SKM-1 treated with dmso at 0.1 percent for 144 hours (cell line): ENCODE data around the gene RRP1B.
A peak's percentile ranks its signal among the peaks of the same experiment; 100 is the strongest.
"Not testable (repeated sequence)": the region's sequence is repeated elsewhere in the genome, so short reads cannot be mapped to it uniquely, and the experiment has no call there.

Experiments used
- DNase-seq: peaks from one replicate; lab custom pipeline; 2025; ENCODE audit not compliant: unreplicated experiment; lab: John Stamatoyannopoulos, UW

The RRP1B gene

GRCh38 chr21:43659136-43660000 is at the start of gene RRP1B, which contains the start of gene HSF2BP:
Gene RRP1B, plus strand, starts transcription at chr21:43659560. Its CDS starts 105 bp downstream, at chr21:43659665.
Gene HSF2BP, minus strand, starts transcription at chr21:43659488. Its CDS starts 1,392 bp downstream, at chr21:43658096.
- DNase-seq = peak; percentile 81

GRCh38 chr21:43611598-43612369 is 47.6 kb upstream of the RRP1B start:
- DNase-seq = peak; percentile 8

- DNase-seq = no peak
Measured at GRCh38 chr21:43613755-43614638, 45.4 kb upstream of the RRP1B start.

GRCh38 chr21:43614839-43615238 is 44.5 kb upstream of the RRP1B start:
- no peak for DNase-seq

- DNase-seq = not testable (repeated sequence)
Measured at GRCh38 chr21:43616861-43617260, 42.5 kb upstream of the RRP1B start.

GRCh38 chr21:43618940-43619339 is 40.4 kb upstream of the RRP1B start:
- no peak for DNase-seq

GRCh38 chr21:43619344-43619743 is 40.0 kb upstream of the RRP1B start:
- DNase-seq = no peak

- DNase-seq = no peak
Measured at GRCh38 chr21:43619856-43620255, 39.5 kb upstream of the RRP1B start.

- no peak for DNase-seq
Measured at GRCh38 chr21:43622796-43623195, 36.6 kb upstream of the RRP1B start.

GRCh38 chr21:43623588-43623987 is 35.8 kb upstream of the RRP1B start:
- DNase-seq = no peak

- no peak for DNase-seq
Measured at GRCh38 chr21:43624339-43624738, 35.0 kb upstream of the RRP1B start.

- no peak for DNase-seq
Measured at GRCh38 chr21:43626390-43626789, 33.0 kb upstream of the RRP1B start.

GRCh38 chr21:43627527-43627926 is 31.8 kb upstream of the RRP1B start:
- no peak for DNase-seq

- DNase-seq = no peak
Measured at GRCh38 chr21:43631411-43632107, 27.8 kb upstream of the RRP1B start.

- DNase-seq = no peak
Measured at GRCh38 chr21:43632373-43632905, 26.9 kb upstream of the RRP1B start.

GRCh38 chr21:43634618-43635017 is 24.7 kb upstream of the RRP1B start:
- no peak for DNase-seq

GRCh38 chr21:43635436-43635835 is 23.9 kb upstream of the RRP1B start:
- no peak for DNase-seq

GRCh38 chr21:43637530-43638158 is 21.7 kb upstream of the RRP1B start:
- no peak for DNase-seq

GRCh38 chr21:43639470-43640353 is 19.6 kb upstream of the RRP1B start:
- peak; percentile 2 for DNase-seq
